Hepatocyte (in vitro differentiated cells): ENCODE results near the gene LRP1B.

Source experiments
- CTCF ChIP-seq: fragments of 200-600 bp; sonication (generic); IDR thresholded peaks from 2 replicates; pipeline ENCODE4 v1.5.1; 2016; ENCODE audit warnings: antibody characterized with exemption, mild to moderate bottlenecking; ENCODE audit not compliant: poor library complexity
- EZH2phosphoT487 ChIP-seq: fragments of 200-600 bp; sonication (generic); IDR thresholded peaks from one replicate; pipeline ENCODE4 v1.6.1; 2018; ENCODE audit warnings: antibody characterized with exemption, mild to moderate bottlenecking, low read depth, moderate library complexity; ENCODE audit not compliant: unreplicated experiment, severe bottlenecking

- TF ChIP-seq CTCF (no peak), EZH2phosphoT487 (no peak)
Measured at GRCh38 chr2:140508756-140509155, 1622.1 kb downstream of the LRP1B start.
